HG02588 (cell line): ENCODE data around the gene ROBO1.

ENCODE experiments used
- ATAC-seq: cut with Tn5 transposase; IDR thresholded peaks from one replicate; pipeline ENCODE4 v1.9.1; 2021; ENCODE audit warnings: mild to moderate bottlenecking, moderate library complexity; ENCODE audit not compliant: unreplicated experiment

Gene ROBO1

GRCh38 chr3:79477242-79477641 lies 290.6 kb downstream of the ROBO1 start:
- no peak for ATAC-seq

- ATAC-seq = no peak
These were observed 293.8 kb downstream of the ROBO1 start for GRCh38 chr3:79473993-79474392.

GRCh38 chr3:79467721-79468120 lies 300.1 kb downstream of the ROBO1 start:
- ATAC-seq = no peak

GRCh38 chr3:79461129-79461792 lies 306.5 kb downstream of the ROBO1 start:
- ATAC-seq = peak; percentile 55

GRCh38 chr3:79453600-79453999 lies 314.2 kb downstream of the ROBO1 start:
- no peak for ATAC-seq

GRCh38 chr3:79436387-79436786 lies 331.4 kb downstream of the ROBO1 start:
- no peak for ATAC-seq

- no peak for ATAC-seq
These were observed 340.7 kb downstream of the ROBO1 start for GRCh38 chr3:79427081-79427480.

- no peak for ATAC-seq
These were observed 343.0 kb downstream of the ROBO1 start for GRCh38 chr3:79424811-79425210.

GRCh38 chr3:79423417-79423816 lies 344.4 kb downstream of the ROBO1 start:
- no peak for ATAC-seq

GRCh38 chr3:79421273-79421672 lies 346.5 kb downstream of the ROBO1 start:
- ATAC-seq = no peak

GRCh38 chr3:79418855-79419621 lies 348.8 kb downstream of the ROBO1 start:
- no peak for ATAC-seq

- ATAC-seq = no peak
These were observed 352.4 kb downstream of the ROBO1 start for GRCh38 chr3:79415356-79415755.

- ATAC-seq = no peak
These were observed 353.0 kb downstream of the ROBO1 start for GRCh38 chr3:79414806-79415205.

GRCh38 chr3:79414035-79414434 lies 353.8 kb downstream of the ROBO1 start:
- no peak for ATAC-seq

- no peak for ATAC-seq
These were observed 355.3 kb downstream of the ROBO1 start for GRCh38 chr3:79412537-79412936.

GRCh38 chr3:79410617-79411016 lies 357.2 kb downstream of the ROBO1 start:
- ATAC-seq = no peak

- no peak for ATAC-seq
These were observed 357.7 kb downstream of the ROBO1 start for GRCh38 chr3:79410136-79410535.

- ATAC-seq = no peak
These were observed 361.6 kb downstream of the ROBO1 start for GRCh38 chr3:79406175-79406574.

GRCh38 chr3:79405183-79405582 lies 362.6 kb downstream of the ROBO1 start:
- ATAC-seq = no peak

GRCh38 chr3:79396595-79396994 lies 371.2 kb downstream of the ROBO1 start:
- ATAC-seq = no peak

- no peak for ATAC-seq
These were observed 375.3 kb downstream of the ROBO1 start for GRCh38 chr3:79392479-79392878.

GRCh38 chr3:79390352-79390751 lies 377.4 kb downstream of the ROBO1 start:
- ATAC-seq = no peak
